Loucy (cell line): ENCODE measurements around the gene CAGE1.
A peak's percentile ranks its signal among the peaks of the same experiment; 100 is the strongest.

Experiments
- H2AFZ ChIP-seq: fragments of 200-600 bp; sonication (generic); 2 replicates; pipeline ENCODE4 v1.6.0; 2016; ENCODE audit warnings: antibody characterized with exemption, mild to moderate bottlenecking, low read length, moderate library complexity
- H3F3A ChIP-seq: fragments of 200-600 bp; 2 replicates; pipeline ENCODE4 v1.6.0; 2016; ENCODE audit warnings: antibody characterized with exemption, low read depth, mild to moderate bottlenecking
- H3K27me3 ChIP-seq: fragments of 200-600 bp; sonication (generic); 2 replicates; pipeline ENCODE4 v1.6.1; 2014; ENCODE audit warnings: low read length, mild to moderate bottlenecking; ENCODE audit not compliant: insufficient read depth, poor library complexity, severe bottlenecking
- H3K36me3 ChIP-seq: fragments of 200-600 bp; sonication (generic); 2 replicates; pipeline ENCODE4 v1.6.1; 2016; ENCODE audit warnings: low read length; ENCODE audit not compliant: insufficient read depth
- H3K4me1 ChIP-seq: fragments of 200-600 bp; sonication (generic); 2 replicates; pipeline ENCODE4 v1.5.1; 2014; ENCODE audit warnings: low read length, mild to moderate bottlenecking; ENCODE audit not compliant: insufficient read depth, poor library complexity, severe bottlenecking
- H3K4me2 ChIP-seq: fragments of 200-600 bp; sonication (generic); 2 replicates; pipeline ENCODE4 v1.6.0; 2014; ENCODE audit warnings: antibody characterized with exemption, low read length, low read depth, mild to moderate bottlenecking; ENCODE audit not compliant: poor library complexity, severe bottlenecking
- H3K4me3 ChIP-seq: fragments of 200-600 bp; sonication (generic); 2 replicates; pipeline ENCODE4 v1.5.1; 2014; ENCODE audit warnings: low read length, mild to moderate bottlenecking, mixed read lengths; ENCODE audit not compliant: poor library complexity, severe bottlenecking
- H3K79me2 ChIP-seq: fragments of 200-600 bp; sonication (generic); 2 replicates; pipeline ENCODE4 v1.6.1; 2014; ENCODE audit warnings: low read length; ENCODE audit not compliant: insufficient read depth
- H3K9ac ChIP-seq: fragments of 200-600 bp; sonication (generic); 2 replicates; pipeline ENCODE4 v1.6.0; 2014; ENCODE audit warnings: mild to moderate bottlenecking, low read depth, low read length, moderate library complexity; ENCODE audit not compliant: poor library complexity, severe bottlenecking
- H3K9me2 ChIP-seq: fragments of 200-600 bp; sonication (generic); replicated peaks from 2 replicates; pipeline ENCODE4 v1.6.1; 2016; ENCODE audit warnings: low read depth, low read length, mixed read lengths
- H3K9me3 ChIP-seq: fragments of 200-600 bp; sonication (generic); 2 replicates; pipeline ENCODE4 v1.6.1; 2014; ENCODE audit warnings: mild to moderate bottlenecking, antibody characterized with exemption, low read length, low read depth; ENCODE audit not compliant: insufficient read depth
- H4K20me1 ChIP-seq: fragments of 200-600 bp; sonication (generic); 2 replicates; pipeline ENCODE4 v1.6.0; 2014; ENCODE audit warnings: antibody characterized with exemption, low read length, mild to moderate bottlenecking; ENCODE audit not compliant: insufficient read depth, poor library complexity, severe bottlenecking
- CTCF ChIP-seq: fragments of 200-600 bp; sonication (generic); conservative IDR thresholded peaks from 2 replicates; pipeline ENCODE4 v1.5.1; 2014; ENCODE audit warnings: mild to moderate bottlenecking, antibody characterized with exemption, low read length
- EZH2phosphoT487 ChIP-seq: fragments of 200-600 bp; IDR thresholded peaks from 2 replicates; pipeline ENCODE4 v1.6.1; 2018; ENCODE audit warnings: antibody characterized with exemption, mild to moderate bottlenecking, moderate library complexity, borderline replicate concordance

Gene CAGE1

GRCh38 chr6:7295916-7296315, 93.6 kb downstream of the CAGE1 start:
- Histone ChIP-seq H3K79me2 (peaks cover 15% of the 10 kb centered on the region), H3K4me1 (peaks cover 19% of the 10 kb centered on the region), H3K9me3 (no peaks in the 10 kb centered on the region), H4K20me1 (peaks cover 33% of the 10 kb centered on the region), H3K4me2 (peak overlapping the region; percentile 17), H3K4me3 (no peak overlapping the region), H3F3A (no peaks in the 10 kb centered on the region), H3K9me2 (no peaks in the 10 kb centered on the region), H2AFZ (no peak overlapping the region), H3K36me3 (peaks cover 83% of the 10 kb centered on the region), H3K27me3 (no peaks in the 10 kb centered on the region), H3K9ac (no peak overlapping the region)
- TF ChIP-seq CTCF (no peak), EZH2phosphoT487 (no peak)

- Histone ChIP-seq H2AFZ (no peak overlapping the region), H3K27me3 (no peaks in the 10 kb centered on the region), H3K4me3 (no peak overlapping the region), H3K4me1 (peaks cover 19% of the 10 kb centered on the region), H4K20me1 (peaks cover 23% of the 10 kb centered on the region), H3K9me3 (no peaks in the 10 kb centered on the region), H3K79me2 (peaks cover 4% of the 10 kb centered on the region; the same call in 1 of the 2 replicates), H3K9ac (no peak overlapping the region), H3K4me2 (no peak overlapping the region), H3K36me3 (peaks cover 86% of the 10 kb centered on the region), H3F3A (no peaks in the 10 kb centered on the region), H3K9me2 (no peaks in the 10 kb centered on the region)
- TF ChIP-seq EZH2phosphoT487 (no peak), CTCF (no peak)
Observed at GRCh38 chr6:7292596-7293255, 96.8 kb downstream of the CAGE1 start.

- TF ChIP-seq CTCF (no peak), EZH2phosphoT487 (no peak)
- no peak overlapping the region for H3K4me2 ChIP-seq
- no peaks in the 10 kb centered on the region for H3K9me3 ChIP-seq
- H3K79me2 ChIP-seq, result no peaks in the 10 kb centered on the region; the same call in 1 of the 2 replicates
- H3K36me3 ChIP-seq, result peaks cover 84% of the 10 kb centered on the region
- H3K9me2 ChIP-seq, result no peaks in the 10 kb centered on the region
- H2AFZ ChIP-seq, result no peak overlapping the region
- no peak overlapping the region for H3K4me3 ChIP-seq
- H4K20me1 ChIP-seq, result peaks cover 4% of the 10 kb centered on the region
- H3K27me3 ChIP-seq, result no peaks in the 10 kb centered on the region
- H3K9ac ChIP-seq, result no peak overlapping the region
- H3K4me1 ChIP-seq, result peaks cover 2% of the 10 kb centered on the region
- no peaks in the 10 kb centered on the region for H3F3A ChIP-seq
Observed at GRCh38 chr6:7290079-7290478, 99.5 kb downstream of the CAGE1 start.
